SU-DHL-6 (cell line): ENCODE results near the gene EIF3K.

Experiments
- H2AFZ ChIP-seq: fragments of 200-600 bp; sonication (generic); 2 replicates; pipeline ENCODE4 v1.6.1; 2014; ENCODE audit warnings: low read depth, mild to moderate bottlenecking, moderate library complexity, mixed read lengths, antibody characterized with exemption, low read length; ENCODE audit not compliant: severe bottlenecking
- H3F3A ChIP-seq: fragments of 200-600 bp; shearing (Covaris generic); 2 replicates; pipeline ENCODE4 v1.6.0; 2016; ENCODE audit warnings: antibody characterized with exemption, mild to moderate bottlenecking; ENCODE audit not compliant: insufficient read depth
- H3K27ac ChIP-seq: fragments of 200-600 bp; sonication (generic); 2 replicates; pipeline ENCODE4 v1.5.1; 2016; ENCODE audit warnings: low read depth, mild to moderate bottlenecking, low read length, moderate library complexity, mixed read lengths
- H3K27me3 ChIP-seq: fragments of 200-600 bp; sonication (generic), shearing (Covaris generic); 2 replicates; pipeline ENCODE4 v1.6.0; 2014; ENCODE audit warnings: mild to moderate bottlenecking, low read length
- H3K36me3 ChIP-seq: fragments of 200-600 bp; sonication (generic); 2 replicates; pipeline ENCODE4 v1.6.1; 2014; ENCODE audit warnings: mild to moderate bottlenecking, low read length, mixed read lengths
- H3K4me2 ChIP-seq: fragments of 300-600, 200-600 bp; shearing (Covaris generic), sonication (generic); 2 replicates; pipeline ENCODE4 v1.6.0; 2014; ENCODE audit warnings: low read length, low read depth, mild to moderate bottlenecking; ENCODE audit not compliant: poor library complexity, severe bottlenecking
- H3K4me3 ChIP-seq: fragments of 200-600 bp; sonication (generic); 2 replicates; pipeline ENCODE4 v1.5.1; 2014; ENCODE audit warnings: antibody characterized with exemption, low read length, mild to moderate bottlenecking, mixed read lengths; ENCODE audit not compliant: insufficient read depth, poor library complexity, severe bottlenecking
- H3K79me2 ChIP-seq: fragments of 200-600 bp; sonication (generic); 2 replicates; pipeline ENCODE4 v1.6.1; 2014; ENCODE audit warnings: mild to moderate bottlenecking, low read length, moderate library complexity; ENCODE audit not compliant: insufficient read depth
- H3K9ac ChIP-seq: fragments of 200-600 bp; sonication (generic); 2 replicates; pipeline ENCODE4 v1.7.0; 2014; ENCODE audit warnings: mild to moderate bottlenecking, low read length
- H3K9me2 ChIP-seq: fragments of 200-600 bp; sonication (generic); replicated peaks from 2 replicates; pipeline ENCODE4 v1.6.1; 2014; ENCODE audit warnings: low read length; ENCODE audit not compliant: insufficient read depth
- H3K9me3 ChIP-seq: fragments of 200-600 bp; sonication (generic); 2 replicates; pipeline ENCODE4 v1.6.1; 2014; ENCODE audit warnings: low read length, mixed read lengths; ENCODE audit not compliant: insufficient read depth
- H4K20me1 ChIP-seq: fragments of 200-600 bp; sonication (generic); 2 replicates; pipeline ENCODE4 v1.6.1; 2014; ENCODE audit warnings: low read depth, mild to moderate bottlenecking, antibody characterized with exemption, low read length, moderate library complexity, mixed read lengths
- CTCF ChIP-seq: fragments of 200-600 bp; sonication (generic); IDR thresholded peaks from one replicate; pipeline ENCODE4 v1.5.1; 2017; ENCODE audit warnings: antibody characterized with exemption, mild to moderate bottlenecking, low read length, moderate library complexity; ENCODE audit not compliant: insufficient read depth, poor library complexity, severe bottlenecking
- EZH2phosphoT487 ChIP-seq: fragments of 200-600 bp; sonication (generic), shearing (Covaris generic); conservative IDR thresholded peaks from 2 replicates; pipeline ENCODE4 v1.6.1; 2018; ENCODE audit warnings: mild to moderate bottlenecking, antibody characterized with exemption, low read length, moderate library complexity, mixed read lengths

The EIF3K gene

DNA sequence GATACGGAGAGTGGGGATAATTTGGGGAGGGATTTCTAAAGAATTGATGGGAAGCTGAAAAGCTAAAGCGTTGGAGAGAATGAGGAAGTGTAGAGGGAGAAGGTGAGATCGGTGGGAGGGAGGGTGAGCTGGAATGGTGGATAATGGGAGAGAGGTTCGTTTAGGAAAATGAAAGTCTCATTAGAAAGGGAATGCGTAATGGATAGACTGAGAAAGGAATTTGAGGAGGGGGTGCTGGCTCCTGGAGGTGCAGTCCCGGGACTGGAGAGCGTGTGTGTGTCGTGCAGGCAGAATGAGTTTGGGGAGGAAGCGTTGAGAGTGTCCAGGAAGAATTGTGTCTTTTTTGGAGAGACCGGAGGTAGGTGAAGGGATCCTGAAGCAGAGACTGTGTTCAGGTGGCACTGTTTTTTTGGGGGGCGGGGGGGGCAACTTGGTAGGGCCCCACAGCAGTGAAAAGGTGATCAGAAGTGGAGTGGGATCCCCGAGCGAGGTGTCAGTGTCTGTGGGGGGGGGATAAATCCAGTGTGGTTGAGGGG, 29.8 kb downstream of the EIF3K start:
- Histone ChIP-seq H3K9ac (peak overlapping the region; percentile 100), H3K9me2 (no peaks in the 10 kb centered on the region), H3K27ac (peak overlapping the region; percentile 53; the same call in 1 of the 2 replicates), H3K27me3 (no peaks in the 10 kb centered on the region), H3K36me3 (no peaks in the 10 kb centered on the region; the same call in 1 of the 2 replicates), H4K20me1 (no peaks in the 10 kb centered on the region; the same call in 1 of the 2 replicates), H2AFZ (no peak overlapping the region), H3K4me3 (peak overlapping the region; percentile 100), H3K9me3 (no peaks in the 10 kb centered on the region), H3K4me2 (peak overlapping the region; percentile 87), H3F3A (no peaks in the 10 kb centered on the region), H3K79me2 (peaks cover 63% of the 10 kb centered on the region)
- TF ChIP-seq EZH2phosphoT487, result no peak
- no peak for TF ChIP-seq CTCF

- Histone ChIP-seq H3F3A (no peaks in the 10 kb centered on the region), H4K20me1 (peaks cover 1% of the 10 kb centered on the region; the same call in 1 of the 2 replicates), H3K9me3 (no peaks in the 10 kb centered on the region), H3K4me3 (peak overlapping the region; percentile 100), H3K9ac (peak overlapping the region; percentile 100), H2AFZ (no peak overlapping the region), H3K9me2 (no peaks in the 10 kb centered on the region), H3K27me3 (no peaks in the 10 kb centered on the region), H3K36me3 (no peaks in the 10 kb centered on the region; the same call in 1 of the 2 replicates), H3K79me2 (peaks cover 70% of the 10 kb centered on the region), H3K27ac (no peak overlapping the region), H3K4me2 (peak overlapping the region; percentile 87)
- TF ChIP-seq CTCF, result no peak
- no peak for TF ChIP-seq EZH2phosphoT487
Observed at GRCh38 chr19:38649305-38650171, 30.6 kb downstream of the EIF3K start.

DNA sequence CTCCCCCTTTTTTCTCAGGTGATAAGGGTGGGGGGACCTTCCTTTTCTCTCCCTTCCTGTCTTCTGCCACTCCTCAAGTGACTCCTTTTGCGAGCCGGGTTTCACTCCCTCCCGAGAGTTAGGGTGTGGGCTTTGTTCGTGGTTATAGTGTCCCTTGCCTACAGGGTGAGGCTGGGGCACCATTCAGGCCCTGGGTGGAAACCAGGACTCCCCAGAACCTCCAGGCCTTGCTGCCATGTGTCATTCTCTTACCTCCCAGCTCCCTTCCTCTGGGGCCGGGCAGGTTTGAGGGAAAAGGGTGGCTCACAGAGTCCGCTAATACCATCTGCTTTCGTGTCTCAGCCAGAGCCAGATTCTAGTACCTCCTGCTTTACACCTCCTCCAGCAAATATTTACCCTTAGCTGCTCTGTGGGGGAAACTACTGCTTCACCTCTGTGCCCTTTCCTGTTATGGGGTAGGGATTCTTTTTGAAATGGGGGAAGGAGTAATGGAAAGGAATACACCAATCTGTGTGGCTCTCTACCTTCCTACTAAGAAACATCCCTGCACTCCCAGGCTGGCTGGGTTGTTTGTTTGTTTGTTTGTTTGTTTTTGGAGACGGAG, 31.3 kb downstream of the EIF3K start:
- TF ChIP-seq CTCF (no peak), EZH2phosphoT487 (no peak)
- no peak overlapping the region for H3K27ac ChIP-seq
- H3K9ac ChIP-seq, result 0 out of 2 replicates have a peak overlapping the region, but pooled peaks have one; percentile 100
- H3F3A ChIP-seq, result no peaks in the 10 kb centered on the region
- no peaks in the 10 kb centered on the region; the same call in 1 of the 2 replicates for H3K36me3 ChIP-seq
- no peaks in the 10 kb centered on the region for H3K9me2 ChIP-seq
- no peak overlapping the region for H2AFZ ChIP-seq
- no peaks in the 10 kb centered on the region for H3K27me3 ChIP-seq
- peak overlapping the region; percentile 100 for H3K4me3 ChIP-seq
- H4K20me1 ChIP-seq, result peaks cover 7% of the 10 kb centered on the region; the same call in 1 of the 2 replicates
- H3K79me2 ChIP-seq, result peaks cover 78% of the 10 kb centered on the region
- no peaks in the 10 kb centered on the region for H3K9me3 ChIP-seq
- H3K4me2 ChIP-seq, result peak overlapping the region; percentile 87
